HPDE6-E6E7 (cell line): Measurements from ENCODE around the gene FBXL3.
"Not testable (repeated sequence)": the region's sequence is repeated elsewhere in the genome, so short reads cannot be mapped to it uniquely, and the experiment has no call there.

ENCODE experiments used
- DNase-seq: peaks from one replicate; pipeline ENCODE4 v3.0.0; 2011; ENCODE audit warnings: missing footprints; ENCODE audit errors: extremely low spot score

The FBXL3 gene

DNA sequence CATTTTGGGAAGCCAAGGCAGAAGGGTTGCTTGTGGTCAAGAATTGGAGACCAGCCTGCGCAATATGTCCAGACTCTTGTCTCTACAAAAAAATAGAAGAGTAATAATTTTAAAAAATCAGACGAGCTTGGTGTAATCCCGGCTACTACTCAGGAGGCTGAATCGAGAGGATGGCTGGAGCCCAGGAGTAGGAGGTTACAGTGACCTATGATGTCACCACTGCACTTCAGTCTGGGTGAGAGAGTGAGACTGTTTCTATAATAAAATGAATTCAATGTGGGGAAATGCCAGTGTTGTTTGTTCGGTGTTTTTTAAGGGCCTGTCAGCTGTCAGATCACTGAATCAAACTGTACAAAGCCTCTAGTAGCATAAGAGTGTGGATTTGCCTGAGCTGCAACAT, 1.2 kb upstream of the FBXL3 start:
- no peak for DNase-seq

DNA sequence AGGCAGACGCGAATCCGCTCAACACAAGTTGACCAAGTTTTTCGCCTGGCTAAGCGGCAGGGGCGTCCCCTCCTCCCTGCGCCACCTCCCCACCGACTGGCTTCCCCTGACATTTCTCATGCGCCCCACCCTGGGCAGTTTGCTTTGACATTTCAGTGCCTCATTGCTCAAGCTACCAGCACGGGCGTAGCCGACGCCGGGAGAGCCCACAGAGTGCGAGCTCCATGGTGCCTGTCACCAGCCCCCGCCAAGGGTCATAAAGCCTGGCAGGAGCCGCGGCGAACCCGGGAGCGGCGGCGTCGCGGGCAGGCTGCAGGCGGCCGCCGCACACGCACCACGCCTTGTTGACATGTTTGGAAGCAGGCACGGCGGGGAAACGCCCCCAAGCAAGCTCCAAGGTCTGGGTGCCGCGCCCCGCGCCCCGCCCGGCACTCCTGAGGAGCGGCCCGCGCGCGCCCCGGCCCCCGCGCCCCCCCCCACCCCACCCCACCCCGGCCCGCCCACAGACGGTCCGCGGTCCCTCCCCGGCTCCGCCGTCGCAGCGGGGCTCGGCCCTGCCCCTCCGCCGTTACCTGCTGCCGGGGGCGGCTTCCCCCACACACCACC, 601 bp downstream of the FBXL3 start:
- peak; percentile 54 for DNase-seq

DNA sequence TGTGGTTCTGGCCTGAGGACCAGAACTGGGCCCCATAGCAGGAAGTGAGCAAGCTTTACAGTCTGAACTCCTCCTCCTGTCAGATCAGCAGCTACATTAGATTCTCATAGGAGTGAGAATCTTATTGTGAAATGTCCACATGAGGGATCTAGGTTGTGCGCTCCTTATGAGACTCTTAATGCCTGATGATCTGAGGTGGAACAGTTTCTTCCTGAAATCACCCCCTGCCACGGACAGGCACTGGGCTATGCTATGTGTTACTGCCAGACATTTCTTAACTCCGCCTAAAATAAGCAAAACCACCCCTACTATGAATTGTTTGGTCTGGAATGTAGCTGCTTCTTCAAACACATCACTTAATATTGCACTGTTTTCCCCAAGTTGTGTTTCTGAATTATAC, 4.6 kb downstream of the FBXL3 start:
- no peak for DNase-seq

DNA sequence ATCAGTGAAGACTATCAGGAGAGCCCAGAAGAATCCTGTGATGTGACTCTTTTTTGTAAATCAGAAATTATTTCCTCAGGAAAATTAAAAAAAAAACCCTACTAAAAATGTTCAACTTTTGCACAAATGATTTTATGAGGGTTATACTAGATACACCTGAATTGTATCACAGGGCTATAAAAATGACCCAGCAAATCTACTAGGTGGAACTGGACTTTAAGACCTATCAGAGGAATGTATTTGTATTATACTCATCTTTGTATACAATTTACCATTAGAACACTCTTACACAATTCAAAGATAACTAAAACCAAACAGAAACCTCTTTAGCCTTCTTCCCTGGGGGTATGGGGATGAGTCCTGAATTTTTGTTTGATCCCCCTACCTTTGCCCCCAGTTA, 7.2 kb downstream of the FBXL3 start:
- no peak for DNase-seq

DNA sequence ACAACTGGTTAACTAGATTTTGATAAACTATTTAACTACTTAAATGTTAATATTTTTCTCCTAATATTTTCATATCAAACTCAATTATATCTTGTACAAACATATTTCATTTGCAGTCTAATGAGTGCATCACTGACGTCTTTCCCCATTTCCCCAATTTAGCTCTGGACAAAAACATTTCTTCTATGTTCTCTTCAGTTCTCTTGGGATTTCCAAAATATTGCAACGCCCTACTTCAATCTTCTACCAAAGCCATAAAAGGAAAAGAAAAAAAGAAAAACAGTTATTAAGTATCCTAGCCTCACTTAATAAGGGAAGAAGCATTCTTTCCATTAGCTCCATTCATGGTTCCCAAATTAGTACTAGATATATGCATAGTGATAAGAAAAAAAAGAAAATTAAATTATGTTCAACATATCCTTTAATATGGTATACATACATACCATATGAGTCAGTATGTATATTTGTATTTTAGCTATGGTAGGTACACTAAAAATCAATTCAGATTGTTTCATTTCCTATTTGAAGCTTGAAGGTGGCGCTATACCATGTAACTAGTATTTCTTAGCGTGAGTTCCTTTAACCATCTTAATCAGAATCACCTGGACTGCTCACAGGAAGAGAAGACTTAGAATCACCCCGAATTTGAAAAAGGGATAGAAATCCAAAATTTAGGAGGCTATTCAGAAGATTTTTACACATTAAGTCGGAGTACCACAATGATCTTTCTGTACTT, 9.9 kb downstream of the FBXL3 start:
- no peak for DNase-seq

DNA sequence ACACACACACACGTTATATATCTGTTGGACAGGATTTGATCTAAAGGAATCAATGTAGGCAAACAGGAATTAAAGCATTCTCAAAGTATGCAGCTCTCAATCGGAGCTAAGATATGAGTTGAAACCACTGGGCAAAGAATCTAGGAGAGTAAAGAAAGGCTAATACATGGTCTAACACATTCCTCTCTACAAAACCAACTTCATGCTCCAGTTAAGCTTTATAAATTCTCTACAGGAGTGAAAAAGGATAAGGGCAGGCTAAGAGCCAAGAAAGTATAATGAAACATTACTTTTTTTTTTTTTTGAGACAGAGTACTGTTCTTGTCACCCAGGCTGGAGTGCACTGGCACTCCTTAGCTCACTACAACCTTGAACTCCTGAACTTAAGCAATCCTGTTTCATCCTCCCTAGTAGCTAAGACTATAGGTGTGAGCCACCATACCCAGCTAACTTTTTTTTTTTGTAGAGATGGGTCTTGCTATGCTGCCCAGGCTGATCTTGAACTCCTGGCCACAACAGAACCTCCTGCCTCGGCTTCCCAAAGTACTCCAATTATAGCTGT, 10.6 kb downstream of the FBXL3 start:
- no peak for DNase-seq

DNA sequence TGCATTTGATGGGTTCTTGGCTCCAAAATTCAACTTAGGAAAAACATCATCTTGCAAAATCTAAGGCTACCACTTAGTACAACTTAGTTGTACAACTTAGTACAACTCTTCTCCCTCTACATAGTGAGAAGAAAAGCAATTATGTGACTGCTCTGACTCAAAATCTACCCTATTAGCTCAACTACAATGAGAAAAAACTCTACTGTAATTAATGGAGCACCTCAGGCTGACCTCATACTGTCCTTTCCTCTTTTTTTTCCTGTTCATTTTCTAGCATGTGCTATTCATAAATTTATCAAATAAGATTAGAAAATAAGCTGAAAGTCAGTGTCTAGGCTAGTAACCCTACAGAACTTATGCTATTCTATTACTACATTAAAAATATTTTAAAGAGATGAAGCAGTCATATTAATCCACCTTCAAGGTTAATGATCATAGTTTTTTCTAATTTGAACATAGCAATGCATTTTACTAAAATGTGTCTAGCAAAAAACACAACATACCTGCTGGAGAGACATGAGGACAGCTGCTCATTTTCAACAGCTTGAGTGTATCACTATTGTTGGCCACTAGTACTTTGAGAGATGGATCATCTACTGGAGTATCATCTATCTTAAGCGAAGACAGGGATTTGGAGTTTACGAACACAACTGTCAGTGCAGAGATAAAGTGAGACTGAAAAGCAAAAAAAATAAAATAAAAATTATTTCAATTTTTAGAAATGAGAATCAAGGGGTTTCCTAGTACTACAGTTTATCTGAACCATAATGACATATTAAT, 11.9 kb downstream of the FBXL3 start:
- DNase-seq: no peak

DNA sequence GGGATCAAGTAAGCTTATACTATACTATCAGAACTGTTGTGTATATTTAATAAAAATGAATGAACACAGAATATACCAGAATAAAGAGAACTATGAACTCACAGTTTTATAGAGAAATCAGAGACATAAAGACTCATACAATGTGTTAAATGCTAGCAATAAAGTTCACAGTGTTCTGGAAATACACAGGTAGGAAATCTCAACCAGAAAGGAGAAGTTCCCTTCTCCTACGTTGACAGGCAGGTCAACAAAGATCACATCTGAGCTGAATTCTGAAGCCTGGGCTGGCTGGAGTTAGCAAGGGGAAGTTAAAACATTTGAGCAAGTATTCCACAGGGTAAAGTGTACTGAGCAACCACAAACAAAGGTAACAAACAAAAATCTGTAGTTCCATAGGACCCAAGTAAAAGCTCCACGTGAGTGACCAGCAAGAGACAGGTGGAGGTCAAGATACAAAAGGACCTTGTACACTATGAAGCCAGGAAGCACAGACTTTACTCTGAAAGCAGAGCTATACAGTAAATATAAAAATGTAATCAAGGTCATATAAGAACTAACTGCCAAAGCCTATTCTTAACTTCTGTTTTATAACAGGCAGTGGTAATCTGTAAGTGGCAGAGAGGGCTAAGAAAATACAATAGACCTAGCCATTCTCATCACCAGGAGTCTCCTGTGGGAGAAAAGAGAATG, 13.0 kb downstream of the FBXL3 start:
- no peak for DNase-seq

DNA sequence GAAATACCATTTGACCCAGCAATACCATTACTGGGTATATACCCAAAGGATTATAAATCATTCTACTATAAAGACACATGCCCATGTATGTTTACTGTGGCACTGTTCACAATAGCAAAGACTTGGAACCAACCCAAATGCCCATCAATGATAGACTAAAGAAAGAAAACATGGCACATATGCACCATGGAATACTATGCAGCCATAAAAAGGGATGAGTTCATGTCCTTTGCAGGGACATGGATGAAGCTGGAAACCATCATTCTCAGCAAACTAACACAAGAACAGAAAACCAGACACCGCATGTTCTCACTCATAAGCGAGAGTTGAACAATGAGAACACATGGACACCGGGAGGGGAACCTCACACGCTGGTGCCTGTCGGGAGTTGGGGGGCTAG, 17.2 kb downstream of the FBXL3 start:
- not testable (repeated sequence) for DNase-seq

DNA sequence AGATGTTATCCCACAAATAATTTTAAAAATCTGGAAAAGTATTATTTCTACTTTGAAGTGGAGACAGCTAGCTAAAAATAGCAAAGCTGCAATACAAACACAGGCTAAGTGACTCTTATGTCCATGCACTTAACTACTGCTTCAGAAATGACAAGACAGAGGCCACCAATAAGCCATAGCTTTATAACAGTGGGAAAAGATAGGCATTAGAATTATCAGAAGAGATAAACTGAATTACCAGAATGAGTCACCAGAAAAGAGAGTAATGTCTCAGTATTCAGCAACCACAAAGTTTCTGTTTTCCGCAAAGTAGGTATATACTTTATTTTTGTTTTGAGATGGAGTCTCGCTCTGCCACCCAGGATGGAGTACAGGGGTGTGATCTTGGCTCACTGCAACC, 17.9 kb downstream of the FBXL3 start:
- no peak for DNase-seq

DNA sequence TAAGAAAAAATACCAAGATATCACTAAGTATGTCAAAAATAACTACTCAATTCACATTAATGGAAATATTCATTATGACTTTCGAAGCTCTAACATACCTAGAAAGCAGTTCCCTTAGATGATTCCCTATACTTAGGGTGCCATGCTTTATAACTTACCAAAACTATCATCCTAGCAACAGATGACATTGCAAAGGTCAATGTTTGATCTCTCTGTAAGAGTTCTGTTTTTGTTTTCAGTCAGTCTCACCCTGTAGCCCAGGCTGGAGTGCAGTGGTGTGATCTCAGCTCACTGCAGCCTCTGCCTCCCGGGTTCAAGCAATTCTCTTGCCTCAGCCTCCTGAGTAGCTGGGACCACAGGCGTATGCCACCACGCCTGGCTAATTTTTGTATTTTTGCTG, 18.6 kb downstream of the FBXL3 start:
- not testable (repeated sequence) for DNase-seq

DNA sequence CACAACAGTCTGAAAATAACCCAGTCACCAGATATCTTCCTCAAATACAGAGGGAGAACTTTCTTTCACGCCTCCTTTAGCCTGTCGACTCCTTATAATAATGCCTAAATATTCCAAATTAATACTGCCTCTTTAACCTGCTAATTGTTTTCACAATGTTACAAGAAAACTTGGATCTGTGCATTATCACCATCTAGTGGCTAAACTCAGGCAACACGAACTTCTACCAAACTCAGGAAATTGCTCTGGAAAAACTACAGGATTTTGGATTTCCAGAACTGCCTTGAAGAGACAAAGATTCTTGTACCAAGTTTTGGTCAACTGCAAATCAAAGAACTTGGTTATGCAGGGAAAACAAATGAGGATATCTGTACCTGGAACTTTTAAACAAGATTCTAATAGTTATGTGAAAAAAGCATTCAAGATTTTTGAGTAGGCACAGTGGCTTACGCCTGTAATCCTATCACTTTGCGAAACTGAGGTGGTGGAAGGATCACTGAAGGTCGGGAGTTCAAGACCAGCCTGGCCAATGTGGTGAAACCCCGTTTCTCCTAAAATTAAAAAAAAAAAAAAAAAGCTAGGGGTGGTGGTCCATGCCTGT, 24.3 kb downstream of the FBXL3 start:
- no peak for DNase-seq

DNA sequence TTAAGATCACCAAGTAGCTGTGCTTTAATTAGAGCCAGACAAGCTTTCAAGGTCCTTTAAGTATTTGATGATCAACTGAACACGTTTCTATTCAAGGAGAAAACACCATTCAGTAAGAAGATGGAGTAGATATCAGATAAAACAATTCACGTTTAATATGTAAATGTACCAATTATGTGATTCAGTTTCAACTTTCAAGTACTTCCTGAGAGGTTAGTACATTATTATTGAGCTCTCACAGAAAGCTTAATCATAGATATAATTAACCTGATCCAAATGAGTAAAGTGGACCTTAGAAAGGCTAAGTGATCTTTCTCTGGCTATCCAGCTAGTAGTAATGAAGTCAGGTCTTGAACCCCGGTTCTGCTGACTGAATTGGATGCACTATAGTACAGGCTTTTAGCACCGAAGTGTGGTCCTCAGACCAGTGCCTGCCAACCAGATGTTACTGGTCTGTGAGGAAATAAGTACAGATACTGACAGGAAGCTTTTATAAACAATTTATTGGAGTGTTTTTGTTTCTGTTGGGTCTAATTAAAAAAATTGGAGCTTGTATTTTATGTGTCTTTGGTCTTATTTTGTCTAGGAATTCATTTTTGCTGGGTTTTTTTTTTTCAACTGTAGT, 24.9 kb downstream of the FBXL3 start:
- no peak for DNase-seq

DNA sequence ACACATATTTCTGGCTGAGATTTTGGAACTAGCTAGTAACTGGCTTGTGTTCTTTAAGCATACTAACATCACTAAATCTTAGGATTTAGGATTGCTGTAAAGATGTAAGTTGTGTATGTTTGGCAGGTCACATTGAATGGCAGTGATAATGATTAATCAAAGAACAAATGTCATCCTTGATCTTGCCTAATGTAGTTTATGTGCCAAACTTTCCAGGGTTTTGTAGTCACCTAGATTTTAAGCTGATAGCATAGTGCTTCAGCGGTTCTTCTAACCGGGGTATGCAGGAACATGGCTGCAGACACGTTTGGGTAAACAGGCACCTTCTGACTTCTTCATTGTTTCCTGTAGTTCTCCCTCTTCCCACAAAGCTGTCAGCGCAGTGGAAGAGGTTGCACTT, 25.4 kb downstream of the FBXL3 start:
- no peak for DNase-seq

DNA sequence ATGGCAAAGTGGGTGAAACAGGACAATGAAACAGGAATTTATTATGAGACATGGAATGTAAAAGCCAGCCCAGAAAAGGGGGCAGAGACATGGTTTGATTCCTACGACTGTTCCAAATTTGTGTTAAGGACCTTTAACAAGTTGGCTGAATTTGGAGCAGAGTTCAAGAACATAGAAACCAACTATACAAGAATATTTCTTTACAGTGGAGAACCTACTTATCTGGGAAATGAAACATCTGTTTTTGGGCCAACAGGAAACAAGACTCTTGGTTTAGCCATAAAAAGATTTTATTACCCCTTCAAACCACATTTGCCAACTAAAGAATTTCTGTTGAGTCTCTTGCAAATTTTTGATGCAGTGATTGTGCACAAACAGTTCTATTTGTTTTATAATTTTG, 26.5 kb downstream of the FBXL3 start:
- DNase-seq: no peak

DNA sequence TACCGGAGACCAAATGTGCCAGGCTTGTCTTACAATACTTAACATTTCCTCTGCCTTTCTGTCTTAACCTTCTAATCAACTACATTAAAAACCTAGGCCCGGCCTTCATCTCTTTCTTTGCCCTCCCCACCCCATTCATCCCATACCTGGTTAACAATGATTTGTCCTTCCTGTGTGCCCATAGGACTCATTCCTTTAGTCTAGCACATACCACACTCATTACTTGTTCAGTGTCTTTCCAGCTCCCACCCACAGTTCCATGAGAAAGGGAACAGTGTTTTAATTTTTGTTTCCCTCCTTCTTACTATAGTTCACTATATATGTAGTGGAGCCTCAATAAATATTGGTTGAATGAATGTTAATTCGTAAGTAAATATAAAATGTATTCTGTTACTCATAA, 32.7 kb downstream of the FBXL3 start:
- no peak for DNase-seq

DNA sequence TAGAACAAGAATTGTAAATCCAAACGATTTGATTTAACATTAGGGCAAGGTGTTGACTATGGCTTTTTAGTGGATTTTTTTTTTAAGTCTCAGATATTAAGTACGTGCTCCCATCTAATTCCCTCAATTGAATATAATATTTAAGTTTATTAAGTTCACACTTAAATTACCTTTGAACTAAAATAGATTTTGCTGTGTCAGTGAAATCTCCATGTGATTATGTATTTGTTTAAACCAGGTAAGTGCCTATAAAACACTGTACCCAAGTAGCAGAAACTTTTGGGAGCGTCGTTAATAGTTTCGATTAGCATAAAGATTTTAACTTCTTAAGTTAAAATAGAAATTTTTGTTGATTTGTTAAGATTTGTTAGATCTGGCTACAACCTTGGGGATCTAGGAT, 33.5 kb downstream of the FBXL3 start:
- no peak for DNase-seq

DNA sequence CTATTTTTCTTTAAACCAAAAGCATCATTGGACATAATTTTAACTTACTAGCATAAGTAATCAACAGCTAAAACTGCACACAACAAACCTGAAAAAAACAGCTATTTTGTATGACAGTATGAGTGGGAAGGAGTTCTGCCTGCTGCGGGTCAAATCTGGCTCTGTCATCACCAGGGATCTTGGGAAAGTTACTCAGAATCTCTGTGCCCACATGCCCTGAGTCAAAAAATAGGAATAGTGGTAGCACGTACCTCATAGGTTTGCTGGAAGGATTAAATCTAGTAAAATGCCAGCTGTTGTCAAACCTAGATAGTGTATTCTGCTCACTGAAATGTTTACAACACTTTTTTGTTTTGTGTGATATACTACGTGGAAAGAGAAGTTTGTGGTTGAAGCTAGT, 33.9 kb downstream of the FBXL3 start:
- no peak for DNase-seq

DNA sequence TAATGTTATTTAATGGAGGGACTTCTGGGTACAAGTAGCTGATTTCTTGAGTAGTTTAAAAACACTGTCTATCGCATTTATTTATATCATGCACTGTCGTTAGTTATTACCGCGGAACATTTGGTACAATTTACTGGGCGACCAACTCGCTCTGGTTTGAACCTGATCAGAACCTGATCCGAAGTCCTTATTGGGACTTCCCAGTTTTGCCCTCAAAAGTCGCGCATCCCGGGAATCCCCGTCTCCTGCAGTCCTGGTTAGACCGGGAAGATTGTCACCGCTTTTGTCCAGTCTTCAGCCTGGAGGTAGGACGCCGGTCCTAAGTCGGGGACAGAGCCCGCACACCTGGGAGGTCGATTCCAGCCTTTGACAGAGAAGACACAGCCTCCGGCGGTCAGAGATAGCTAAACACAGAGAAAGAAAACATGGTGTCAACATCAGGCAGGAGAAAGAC, 34.4 kb downstream of the FBXL3 start:
- no peak for DNase-seq

DNA sequence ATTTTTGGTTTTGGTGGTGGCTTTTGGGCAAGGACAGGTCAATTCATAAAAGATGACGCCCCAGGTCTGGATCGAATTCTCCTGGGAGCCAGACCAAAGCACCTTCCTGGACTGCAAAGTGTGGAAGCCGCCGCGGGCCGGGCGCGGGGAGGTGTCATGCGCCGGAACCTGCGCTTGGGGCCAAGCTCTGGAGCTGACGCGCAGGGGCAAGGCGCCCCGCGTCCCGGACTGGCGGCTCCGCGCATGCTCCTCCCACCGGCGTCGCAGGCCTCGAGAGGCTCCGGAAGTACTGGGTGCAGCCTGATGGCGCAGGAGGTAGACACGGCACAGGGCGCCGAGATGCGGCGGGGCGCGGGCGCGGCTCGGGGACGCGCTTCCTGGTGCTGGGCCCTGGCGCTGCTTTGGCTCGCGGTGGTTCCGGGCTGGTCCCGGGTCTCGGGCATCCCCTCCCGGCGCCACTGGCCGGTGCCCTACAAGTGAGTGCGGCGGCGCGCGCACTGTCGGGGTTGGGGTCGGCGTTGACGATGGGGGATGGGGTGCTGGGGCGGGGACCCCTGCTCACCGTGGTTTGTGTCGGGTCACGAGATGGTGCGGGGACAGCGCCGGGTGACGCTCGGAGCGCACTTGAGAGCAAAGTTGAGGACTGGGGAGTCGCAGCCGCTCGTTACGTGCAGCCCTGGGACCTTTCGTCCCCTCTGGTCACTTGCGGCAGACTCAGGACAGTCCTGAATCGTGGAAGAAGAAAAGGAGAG, 35.0 kb downstream of the FBXL3 start, which contains the start of gene CLN5:
CLN5 (plus strand) TSS at position 286 of the 752 bp plus-strand sequence; CDS start at position 304, 18 bp downstream.
- peak; percentile 95 for DNase-seq
